Bronchial epithelial cell (primary cell): ENCODE results near the gene DRD4. TPM values are rescaled to one million over a fixed set of nuclear protein-coding genes. Genes with fewer than 3 reads are reported as not detected.
"Not testable (repeated sequence)": the region's sequence is repeated elsewhere in the genome, so short reads cannot be mapped to it uniquely, and the experiment has no call there.

ENCODE experiments used
- DNase-seq: peaks from one replicate; pipeline ENCODE4 v3.0.0-alpha.2; 2010; ENCODE audit warnings: low read depth
- FAIRE-seq: peaks from 2 replicates; lab custom pipeline; 2011; peaks lifted over from hg19 to GRCh38; lab: Jason Lieb, UNC
- H3K27me3 ChIP-seq: 2 replicates; pipeline ENCODE4 v1.5.1; 2011; ENCODE audit warnings: low read length; ENCODE audit not compliant: control insufficient read depth, insufficient read depth
- H3K36me3 ChIP-seq: 2 replicates; pipeline ENCODE4 v1.5.1; 2011; ENCODE audit warnings: low read length; ENCODE audit not compliant: control insufficient read depth, insufficient read depth
- H3K4me3 ChIP-seq: 2 replicates; pipeline ENCODE4 v1.5.1; 2011; ENCODE audit warnings: mild to moderate bottlenecking, low read depth, low read length, control low read depth
- CTCF ChIP-seq: IDR thresholded peaks from 2 replicates; pipeline ENCODE4 v1.5.1; 2011; ENCODE audit warnings: mild to moderate bottlenecking, moderate library complexity, low read length, control low read depth, inconsistent platforms; ENCODE audit not compliant: insufficient read depth, severe bottlenecking
- total RNA-seq: library from RNA; depleted of rRNA; stranded (reverse); fragments of >200 nt; gene quantifications from 2 replicates; pipeline ENCODE4 v1.2.1, GENCODE V29; 2014

Gene DRD4
- total RNA-seq, 1 donor from 2014 or later: not detected

GRCh38 chr11:646214-646613, 9.1 kb downstream of the DRD4 start:
- peaks cover 6% of the 10 kb centered on the region for H3K36me3 ChIP-seq
- DNase-seq: no peak
- no peak for FAIRE-seq
- no peak for TF ChIP-seq CTCF
- no peak overlapping the region for H3K4me3 ChIP-seq
- no peaks in the 10 kb centered on the region for H3K27me3 ChIP-seq

GRCh38 chr11:647672-648158, 10.6 kb downstream of the DRD4 start:
- not testable (repeated sequence) for H3K4me3 ChIP-seq, H3K27me3 ChIP-seq, DNase-seq, FAIRE-seq, H3K36me3 ChIP-seq

- FAIRE-seq (no peak), DNase-seq (no peak)
- no peak overlapping the region for H3K4me3 ChIP-seq
- no peak for TF ChIP-seq CTCF
- H3K27me3 ChIP-seq: no peaks in the 10 kb centered on the region
- H3K36me3 ChIP-seq: peaks cover 4% of the 10 kb centered on the region
Measured at GRCh38 chr11:650482-650881, 13.4 kb downstream of the DRD4 start.

- not testable (repeated sequence) for H3K4me3 ChIP-seq, DNase-seq, FAIRE-seq, H3K36me3 ChIP-seq, H3K27me3 ChIP-seq
Measured at GRCh38 chr11:653136-653535, 16.1 kb downstream of the DRD4 start.

GRCh38 chr11:653837-654236, 16.8 kb downstream of the DRD4 start:
- no peak for DNase-seq
- TF ChIP-seq CTCF: no peak
- no peak for FAIRE-seq
- no peaks in the 10 kb centered on the region for H3K27me3 ChIP-seq
- peaks cover 8% of the 10 kb centered on the region for H3K36me3 ChIP-seq
- H3K4me3 ChIP-seq: no peak overlapping the region

GRCh38 chr11:654444-654843, 17.4 kb downstream of the DRD4 start:
- not testable (repeated sequence) for FAIRE-seq, H3K27me3 ChIP-seq, DNase-seq, H3K36me3 ChIP-seq, H3K4me3 ChIP-seq

GRCh38 chr11:655036-655726, 18.1 kb downstream of the DRD4 start:
- Histone ChIP-seq H3K27me3 (no peaks in the 10 kb centered on the region), H3K36me3 (peaks cover 9% of the 10 kb centered on the region), H3K4me3 (no peak overlapping the region)
- TF ChIP-seq CTCF: no peak
- DNase-seq: peak; percentile 46
- FAIRE-seq: no peak
